GM19397 (cell line): ENCODE results near the gene IMPA2.
"Not testable (repeated sequence)": the region's sequence is repeated elsewhere in the genome, so short reads cannot be mapped to it uniquely, and the experiment has no call there.

Source experiments
- ATAC-seq: cut with Tn5 transposase; IDR thresholded peaks from one replicate; pipeline ENCODE4 v1.9.1; 2021; ENCODE audit warnings: mild to moderate bottlenecking, moderate library complexity; ENCODE audit not compliant: unreplicated experiment

The IMPA2 gene

GRCh38 chr18:12027046-12027445, 45.7 kb downstream of the IMPA2 start:
- no peak for ATAC-seq

- ATAC-seq = no peak
Measured at GRCh38 chr18:12027480-12027879, 46.2 kb downstream of the IMPA2 start.

GRCh38 chr18:12028040-12028628, 46.8 kb downstream of the IMPA2 start:
- ATAC-seq = no peak

GRCh38 chr18:12028674-12029073, 47.4 kb downstream of the IMPA2 start:
- no peak for ATAC-seq

GRCh38 chr18:12029786-12030584, 48.7 kb downstream of the IMPA2 start:
- no peak for ATAC-seq

GRCh38 chr18:12030670-12031069, 49.4 kb downstream of the IMPA2 start:
- ATAC-seq = no peak

- ATAC-seq = no peak
Measured at GRCh38 chr18:12031181-12031580, 49.9 kb downstream of the IMPA2 start.

- ATAC-seq = no peak
Measured at GRCh38 chr18:12031846-12032245, 50.5 kb downstream of the IMPA2 start.

- ATAC-seq = no peak
Measured at GRCh38 chr18:12032786-12033642, 51.7 kb downstream of the IMPA2 start.

GRCh38 chr18:12033643-12034025, 52.3 kb downstream of the IMPA2 start:
- no peak for ATAC-seq

- ATAC-seq = no peak
Measured at GRCh38 chr18:12034241-12035100, 53.2 kb downstream of the IMPA2 start.

- ATAC-seq = no peak
Measured at GRCh38 chr18:12035481-12035880, 54.2 kb downstream of the IMPA2 start.

- ATAC-seq = no peak
Measured at GRCh38 chr18:12036201-12036751, 55.0 kb downstream of the IMPA2 start.

GRCh38 chr18:12038082-12038638, 56.9 kb downstream of the IMPA2 start:
- no peak for ATAC-seq

GRCh38 chr18:12038639-12039539, 57.6 kb downstream of the IMPA2 start:
- ATAC-seq = peak; percentile 92

GRCh38 chr18:12039540-12039930, 58.2 kb downstream of the IMPA2 start:
- ATAC-seq = not testable (repeated sequence)

- ATAC-seq = no peak
Measured at GRCh38 chr18:12041561-12041960, 60.3 kb downstream of the IMPA2 start.

GRCh38 chr18:12043811-12044210, 62.5 kb downstream of the IMPA2 start:
- ATAC-seq = no peak

- ATAC-seq = no peak
Measured at GRCh38 chr18:12044591-12044990, 63.3 kb downstream of the IMPA2 start.
